Glutamatergic neuron (in vitro differentiated cells): ENCODE results near the gene LGALS9. TPM values are rescaled to one million over a fixed set of nuclear protein-coding genes. Genes with fewer than 3 reads are reported as not detected.

Source experiments
- DNase-seq: peaks from one replicate; pipeline ENCODE4 v3.0.0; 2022
- H3K27ac Mint-ChIP-seq: one replicate; pipeline ENCODE4 v1.8.0; 2020; ENCODE audit warnings: mild to moderate bottlenecking, mixed read lengths, inconsistent platforms; ENCODE audit not compliant: unreplicated experiment
- H3K27me3 Mint-ChIP-seq: one replicate; pipeline ENCODE4 v1.8.0; 2020; ENCODE audit warnings: mild to moderate bottlenecking, moderate library complexity, mixed read lengths, inconsistent platforms; ENCODE audit not compliant: unreplicated experiment
- H3K36me3 Mint-ChIP-seq: one replicate; pipeline ENCODE4 v1.8.0; 2020; ENCODE audit warnings: mild to moderate bottlenecking, mixed read lengths, inconsistent platforms; ENCODE audit not compliant: unreplicated experiment
- H3K4me1 Mint-ChIP-seq: one replicate; pipeline ENCODE4 v1.8.0; 2020; ENCODE audit warnings: mild to moderate bottlenecking, low read depth, mixed read lengths, inconsistent platforms; ENCODE audit not compliant: unreplicated experiment
- H3K4me3 Mint-ChIP-seq: one replicate; pipeline ENCODE4 v1.8.0; 2020; ENCODE audit warnings: mild to moderate bottlenecking, mixed read lengths, inconsistent platforms; ENCODE audit not compliant: unreplicated experiment
- H3K9me3 Mint-ChIP-seq: one replicate; pipeline ENCODE4 v1.8.0; 2020; ENCODE audit warnings: mild to moderate bottlenecking, moderate library complexity, mixed read lengths, inconsistent platforms; ENCODE audit not compliant: unreplicated experiment
- long read RNA-seq: library from polyadenylated mRNA; unstranded; transcript quantifications from one replicate; pipeline ENCODE4 v2.0.0, GENCODE V29; 2020; ENCODE audit not compliant: unreplicated experiment
- total RNA-seq: library from RNA; stranded (reverse); fragmentation: NEBNext Ultra II Directional; extraction: Animal tissue kit (Norgen Biotek cat#: 25700); gene quantifications from one replicate; pipeline ENCODE4 v1.2.1, GENCODE V29; 2021; ENCODE audit not compliant: unreplicated experiment
- TF ChIP-seq, protein P1 (sequence below): fragments of 200-600 bp; sonication (generic); IDR thresholded peaks from one replicate; pipeline ENCODE4 v1.5.0; 2021; ENCODE audit not compliant: partially characterized antibody, unreplicated experiment

The LGALS9 gene
- 6.5 TPM for total RNA-seq
- long read RNA-seq: 0 reads

DNA sequence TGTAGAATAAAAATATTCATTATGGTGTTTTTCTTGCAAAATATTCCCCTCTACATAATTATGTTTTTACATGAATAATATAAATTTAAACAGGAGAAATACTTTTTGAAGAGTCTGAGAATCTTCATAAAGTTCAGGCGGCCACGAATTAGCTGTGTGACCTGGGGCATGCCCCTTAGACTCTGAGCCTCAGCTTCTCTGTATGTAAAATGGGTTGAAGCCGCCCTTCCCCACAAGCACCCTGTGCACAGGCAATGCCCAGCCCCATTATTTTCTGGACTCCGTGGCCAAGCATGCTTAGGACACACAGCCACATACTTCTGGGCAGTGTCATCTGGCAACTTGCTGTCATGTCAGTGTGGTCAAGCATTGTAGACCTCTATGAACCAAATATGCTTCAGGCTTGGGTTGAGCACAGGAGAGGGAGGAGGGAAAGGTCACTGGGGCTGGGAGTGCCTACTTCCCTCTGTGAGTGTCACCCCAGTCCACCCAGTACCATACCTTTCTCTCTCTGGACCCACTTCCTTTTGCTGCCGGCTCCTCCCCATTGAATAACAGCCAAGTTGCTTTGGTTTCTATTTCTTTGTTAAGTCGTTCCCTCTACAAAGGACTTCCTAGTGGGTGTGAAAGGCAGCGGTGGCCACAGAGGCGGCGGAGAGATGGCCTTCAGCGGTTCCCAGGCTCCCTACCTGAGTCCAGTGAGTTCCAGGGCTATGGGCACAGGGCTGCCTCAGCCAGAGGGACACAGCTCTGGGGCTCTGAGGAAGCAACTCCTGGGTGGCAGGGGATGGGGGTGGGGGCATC is at the start of gene LGALS9:
LGALS9 (plus strand) TSS at position 582 of the 804 bp plus-strand sequence; CDS start at position 660, 78 bp downstream.
- DNase-seq: no peak
- TF ChIP-seq, protein P1, sequence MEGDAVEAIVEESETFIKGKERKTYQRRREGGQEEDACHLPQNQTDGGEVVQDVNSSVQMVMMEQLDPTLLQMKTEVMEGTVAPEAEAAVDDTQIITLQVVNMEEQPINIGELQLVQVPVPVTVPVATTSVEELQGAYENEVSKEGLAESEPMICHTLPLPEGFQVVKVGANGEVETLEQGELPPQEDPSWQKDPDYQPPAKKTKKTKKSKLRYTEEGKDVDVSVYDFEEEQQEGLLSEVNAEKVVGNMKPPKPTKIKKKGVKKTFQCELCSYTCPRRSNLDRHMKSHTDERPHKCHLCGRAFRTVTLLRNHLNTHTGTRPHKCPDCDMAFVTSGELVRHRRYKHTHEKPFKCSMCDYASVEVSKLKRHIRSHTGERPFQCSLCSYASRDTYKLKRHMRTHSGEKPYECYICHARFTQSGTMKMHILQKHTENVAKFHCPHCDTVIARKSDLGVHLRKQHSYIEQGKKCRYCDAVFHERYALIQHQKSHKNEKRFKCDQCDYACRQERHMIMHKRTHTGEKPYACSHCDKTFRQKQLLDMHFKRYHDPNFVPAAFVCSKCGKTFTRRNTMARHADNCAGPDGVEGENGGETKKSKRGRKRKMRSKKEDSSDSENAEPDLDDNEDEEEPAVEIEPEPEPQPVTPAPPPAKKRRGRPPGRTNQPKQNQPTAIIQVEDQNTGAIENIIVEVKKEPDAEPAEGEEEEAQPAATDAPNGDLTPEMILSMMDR: no peak
- peaks cover 21% of the 10 kb centered on the region for H3K4me1 Mint-ChIP-seq
- peaks cover 6% of the 10 kb centered on the region for H3K27me3 Mint-ChIP-seq
- peaks cover 13% of the 10 kb centered on the region for H3K36me3 Mint-ChIP-seq
- H3K27ac Mint-ChIP-seq: peak within 1 kb of the TSS; percentile 28
- H3K4me3 Mint-ChIP-seq: no peak within 1 kb of the TSS
- peaks cover 21% of the 10 kb centered on the region for H3K9me3 Mint-ChIP-seq

DNA sequence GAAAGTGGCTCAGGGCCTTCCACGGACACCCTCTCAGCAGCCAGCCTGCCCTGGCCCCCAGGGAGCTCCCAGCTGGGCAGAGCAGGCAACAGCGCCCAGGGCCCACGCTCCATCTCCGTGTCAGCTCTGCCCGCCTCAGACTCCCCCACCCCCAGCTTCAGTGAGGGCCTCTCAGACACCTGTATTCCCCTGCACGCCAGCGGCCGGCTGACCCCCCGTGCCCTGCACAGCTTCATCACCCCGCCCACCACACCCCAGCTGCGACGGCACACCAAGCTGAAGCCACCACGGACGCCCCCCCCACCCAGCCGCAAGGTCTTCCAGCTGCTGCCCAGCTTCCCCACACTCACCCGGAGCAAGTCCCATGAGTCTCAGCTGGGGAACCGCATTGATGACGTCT is 48.3 kb upstream of the LGALS9 start:
- Mint-ChIP-seq H3K27ac (no peak overlapping the region), H3K36me3 (no peaks in the 10 kb centered on the region), H3K4me3 (no peak overlapping the region), H3K4me1 (peaks cover 29% of the 10 kb centered on the region), H3K27me3 (peaks cover 8% of the 10 kb centered on the region), H3K9me3 (peaks cover 27% of the 10 kb centered on the region)
- no peak for DNase-seq
- TF ChIP-seq, protein P1: no peak

DNA sequence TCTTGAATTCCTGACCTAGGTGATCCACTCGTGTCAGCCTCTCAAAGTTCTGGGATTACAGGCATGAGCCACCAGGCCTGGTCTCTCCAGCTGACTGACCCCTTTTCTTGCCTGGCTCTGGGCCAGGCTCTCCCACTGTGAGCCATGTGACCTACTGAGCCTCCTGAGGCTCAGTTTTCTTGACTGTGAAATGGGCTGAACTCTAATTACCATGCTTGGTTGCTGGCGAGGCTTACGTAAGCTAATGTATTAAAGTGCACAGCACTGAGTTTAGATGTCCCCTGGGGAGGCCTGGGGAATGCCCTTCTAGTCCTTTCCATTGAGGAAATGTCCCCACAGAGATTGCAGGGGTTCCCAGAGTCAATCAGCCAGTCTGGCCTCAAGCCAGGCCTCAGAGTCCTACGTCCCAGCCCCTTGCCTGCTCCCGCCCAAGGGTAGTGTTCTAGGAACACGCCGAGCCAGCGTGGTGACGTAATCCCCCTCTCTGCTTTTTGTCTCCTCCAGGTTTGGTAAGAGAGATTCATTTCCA is 45.8 kb upstream of the LGALS9 start:
- TF ChIP-seq, protein P1: no peak
- no peak for DNase-seq
- H3K36me3 Mint-ChIP-seq: no peaks in the 10 kb centered on the region
- peaks cover 27% of the 10 kb centered on the region for H3K9me3 Mint-ChIP-seq
- peaks cover 28% of the 10 kb centered on the region for H3K4me1 Mint-ChIP-seq
- peaks cover 12% of the 10 kb centered on the region for H3K27me3 Mint-ChIP-seq
- H3K4me3 Mint-ChIP-seq: no peak overlapping the region
- no peak overlapping the region for H3K27ac Mint-ChIP-seq

DNA sequence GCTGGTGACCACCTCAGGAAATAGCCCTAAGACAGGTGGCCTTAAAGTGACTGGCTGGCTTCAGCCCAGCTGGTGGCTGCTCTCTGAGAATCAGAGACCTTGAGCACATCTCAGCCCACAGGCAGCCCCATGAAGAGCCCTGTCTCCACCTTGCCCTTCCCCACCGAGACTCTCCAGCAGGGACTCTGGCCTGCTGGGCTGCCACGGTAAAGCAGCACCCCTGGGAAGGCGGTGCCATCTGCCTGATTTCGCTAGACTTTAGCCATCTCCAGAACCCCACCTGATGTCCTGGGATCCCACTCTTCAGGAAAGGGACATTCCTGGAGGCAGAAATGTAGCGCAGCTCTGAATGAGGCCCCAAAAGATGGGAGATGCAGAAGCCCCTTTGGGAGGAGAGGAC is 45.2 kb upstream of the LGALS9 start:
- H3K36me3 Mint-ChIP-seq: no peaks in the 10 kb centered on the region
- peaks cover 26% of the 10 kb centered on the region for H3K9me3 Mint-ChIP-seq
- H3K27ac Mint-ChIP-seq: peak overlapping the region; percentile 70
- H3K4me3 Mint-ChIP-seq: no peak overlapping the region
- H3K27me3 Mint-ChIP-seq: peaks cover 10% of the 10 kb centered on the region
- TF ChIP-seq, protein P1: no peak
- H3K4me1 Mint-ChIP-seq: peaks cover 25% of the 10 kb centered on the region
- no peak for DNase-seq

DNA sequence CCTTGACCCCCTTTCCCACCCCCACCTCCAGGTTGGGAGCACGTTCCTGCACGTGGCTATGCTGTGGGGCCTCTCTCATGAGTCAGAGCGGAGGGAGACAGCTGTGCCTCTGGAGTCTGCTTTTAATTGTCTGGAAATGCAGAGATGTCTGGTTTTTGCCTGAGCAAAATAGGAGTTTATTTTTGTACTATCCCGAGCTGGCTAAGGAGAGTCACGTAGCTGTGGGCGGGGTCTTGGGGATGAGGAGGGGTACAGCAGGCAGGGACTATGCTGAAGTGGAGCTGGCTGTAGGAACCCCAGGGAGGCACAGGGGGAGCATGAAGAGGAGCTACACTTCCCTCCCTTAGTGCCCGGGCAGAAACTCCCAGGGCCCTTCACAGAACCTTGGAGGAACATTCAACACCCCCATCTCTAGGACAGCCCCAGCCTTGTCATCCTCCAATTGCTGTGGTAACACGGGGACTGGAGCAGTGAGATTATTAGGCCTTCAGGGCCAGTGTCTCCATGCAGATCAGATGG is 44.7 kb upstream of the LGALS9 start:
- Mint-ChIP-seq H3K36me3 (no peaks in the 10 kb centered on the region), H3K9me3 (peaks cover 27% of the 10 kb centered on the region), H3K27ac (peak overlapping the region; percentile 70), H3K4me1 (peaks cover 26% of the 10 kb centered on the region), H3K4me3 (no peak overlapping the region), H3K27me3 (peaks cover 12% of the 10 kb centered on the region)
- TF ChIP-seq, protein P1: no peak
- DNase-seq: no peak
